Measurements from ENCODE around the gene BMP5. TPM values are rescaled to one million over a fixed set of nuclear protein-coding genes. Genes with fewer than 3 reads are reported as not detected.

Gene BMP5
- total and polyA plus RNA-seq, 10 of the 15 experiments (the other 5 are each of a cell fraction or from before 2014, with no cell fraction given) = not detected

GRCh38 chr6:55759536-55759935, 115.9 kb downstream of the BMP5 start (continued):
- TF ChIP-seq E4F1 (IDR thresholded peaks at IDR 0.05; ENCODE audit: borderline replicate concordance, partially characterized antibody) (no peak), RB1 (IDR thresholded peaks at IDR 0.05; ENCODE audit: borderline replicate concordance) (no peak), LARP7 (IDR thresholded peaks at IDR 0.05) (no peak), BCL11A (IDR thresholded peaks at IDR 0.05; ENCODE audit: low read depth, low read length) (no peak), IRF3 (IDR thresholded peaks at IDR 0.05) (no peak)

GRCh38 chr6:55758156-55758937, 117.0 kb downstream of the BMP5 start:
- no peak overlapping the region for H3K9ac ChIP-seq (ENCODE audit: control insufficient read depth, insufficient read depth, low read length)
- no peaks in the 10 kb centered on the region for H3K9me3 ChIP-seq (replicated peaks; ENCODE audit: control insufficient read depth, insufficient read depth, low read length)
- no peaks in the 10 kb centered on the region for H4K20me1 ChIP-seq (ENCODE audit: control insufficient read depth, insufficient read depth)
- ChIA-PET RAD21 (ENCODE audit: unreplicated experiment) (no interaction called here), SMC1A (ENCODE audit: uncharacterized antibody, unreplicated experiment) (interaction anchor here (0.6 kb wide), 1 partner anchor 483 kb away, joined by 4 read pairs; no protein-coding TSS in a partner anchor), POLR2A (no interaction called here), CTCF (interaction anchor here (1.1 to 1.2 kb wide), 2 partner anchors 9 to 15 kb away, joined by 3 to 5 read pairs; no protein-coding TSS in a partner anchor)
- H3K27ac ChIP-seq (ENCODE audit: control insufficient read depth, insufficient read depth) = no peak overlapping the region
- intact Hi-C loops (cut with micrococcal nuclease; ENCODE audit: unreplicated experiment) = no loop called here
- in situ Hi-C loops (cut with MboI) = no loop called here
- no peak overlapping the region for H2AFZ ChIP-seq (ENCODE audit: control insufficient read depth, low read depth, low read length)
- H3K27me3 ChIP-seq (replicated peaks in 1 of 2; ENCODE audit: control insufficient read depth in 2 of 2, insufficient read depth in 2 of 2, low read length in 1 of 2) = no peaks in the 10 kb centered on the region
- 0% methylated on average over 3 of the region's 3 CpGs for WGBS (ENCODE audit: insufficient coverage, insufficient replicate concordance, low lambda C conversion rate, missing lambda C conversion rate)
- no peak overlapping the region for H3K4me3 ChIP-seq
- FAIRE-seq (no peak), ATAC-seq (no peak), DNase-seq (ENCODE audit: low read depth, low spot score) (no peak)
- TF ChIP-seq BCL3 (IDR thresholded peaks at IDR 0.05; ENCODE audit: borderline replicate concordance, insufficient read depth, low read depth, low read length, poor library complexity, severe bottlenecking) (peak; percentile 51), ZNF687 (IDR thresholded peaks at IDR 0.05) (no peak)
- no peaks in the 10 kb centered on the region for H3K79me2 ChIP-seq (ENCODE audit: control insufficient read depth, insufficient read depth, low read length)
- H3K4me1 ChIP-seq (ENCODE audit: control insufficient read depth, insufficient read depth, low read length) = no peaks in the 10 kb centered on the region
- no peak overlapping the region for H3K4me2 ChIP-seq (ENCODE audit: control insufficient read depth, insufficient read depth)
- no peaks in the 10 kb centered on the region for H3K36me3 ChIP-seq (ENCODE audit: control insufficient read depth in 2 of 2, insufficient read depth in 2 of 2, low read length in 1 of 2)
- BruUV-seq (replicated peaks) = no TSS peak

Measured in GM12878 (cell line).